GM19467 (cell line): ENCODE data around the gene LMX1B.
"Not testable (repeated sequence)": the region's sequence is repeated elsewhere in the genome, so short reads cannot be mapped to it uniquely, and the experiment has no call there.

Source experiments
- ATAC-seq: cut with Tn5 transposase; IDR thresholded peaks from one replicate; pipeline ENCODE4 v1.9.1; 2021; ENCODE audit warnings: mild to moderate bottlenecking, moderate library complexity; ENCODE audit not compliant: unreplicated experiment

LMX1B gene

DNA sequence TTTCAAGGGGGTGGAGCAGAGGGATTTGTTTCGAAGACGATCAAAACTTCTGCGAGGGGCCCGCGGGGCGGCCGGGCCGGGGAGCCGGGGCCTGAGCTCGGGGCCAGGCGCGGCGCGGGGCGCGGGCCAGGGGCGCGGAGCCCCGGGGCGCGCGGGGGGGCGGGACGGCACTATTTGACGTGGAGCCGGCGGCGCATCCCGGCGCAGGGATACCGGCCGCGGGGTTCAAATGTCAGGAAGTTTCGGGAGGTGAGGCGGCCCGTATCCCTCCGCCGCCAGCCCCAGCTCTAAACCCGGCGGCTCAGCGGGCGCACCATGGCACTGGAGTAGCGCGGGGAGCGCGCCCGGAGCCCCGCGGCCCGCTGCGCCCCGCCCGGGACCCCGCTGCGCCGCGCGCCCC, at the start of gene LMX1B:
Gene LMX1B (plus strand): TSS at position 278 of the 400 bp plus-strand sequence. CDS start 522 bp downstream, outside the sequence.
- no peak for ATAC-seq

DNA sequence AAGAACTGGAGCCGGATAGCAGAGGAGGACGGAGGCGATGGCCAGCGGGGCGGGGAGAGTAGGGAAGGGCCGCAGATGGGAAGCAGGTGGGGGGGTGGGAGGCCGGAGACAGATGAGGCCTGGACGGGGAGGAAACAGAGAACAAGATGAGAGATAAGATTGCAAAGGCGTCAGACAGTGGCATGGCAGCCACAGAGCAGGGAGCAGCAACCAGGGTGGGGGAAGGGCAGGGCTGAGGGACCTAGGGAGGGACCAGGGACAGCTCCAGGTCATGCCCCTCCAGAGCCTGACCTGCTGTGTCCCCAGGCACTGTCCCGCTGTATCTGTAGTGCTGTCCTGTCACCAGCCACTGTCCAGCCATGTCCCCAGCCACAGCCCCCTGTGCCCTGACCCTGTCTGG, 49.6 kb upstream of the LMX1B start:
- no peak for ATAC-seq

DNA sequence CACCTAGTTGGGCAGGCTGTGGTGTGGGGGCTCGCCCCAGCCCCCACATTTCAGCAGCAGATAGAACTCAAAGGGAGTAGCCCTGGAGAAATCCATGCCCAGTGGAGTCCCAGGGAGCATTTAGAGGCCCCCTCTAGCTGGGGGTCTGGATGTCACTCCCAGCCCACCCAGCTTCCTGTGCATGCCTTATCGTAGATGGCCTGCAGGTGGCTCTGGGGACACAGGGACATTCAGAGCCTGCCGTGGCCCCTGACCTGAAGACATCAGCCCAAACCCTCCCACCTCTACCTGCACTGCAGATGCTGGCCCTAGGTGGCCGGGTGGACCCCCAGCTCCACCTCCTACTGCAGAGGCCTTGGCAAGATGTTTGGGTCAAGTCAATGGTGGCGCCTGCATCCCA, 49.0 kb upstream of the LMX1B start:
- ATAC-seq, result no peak

DNA sequence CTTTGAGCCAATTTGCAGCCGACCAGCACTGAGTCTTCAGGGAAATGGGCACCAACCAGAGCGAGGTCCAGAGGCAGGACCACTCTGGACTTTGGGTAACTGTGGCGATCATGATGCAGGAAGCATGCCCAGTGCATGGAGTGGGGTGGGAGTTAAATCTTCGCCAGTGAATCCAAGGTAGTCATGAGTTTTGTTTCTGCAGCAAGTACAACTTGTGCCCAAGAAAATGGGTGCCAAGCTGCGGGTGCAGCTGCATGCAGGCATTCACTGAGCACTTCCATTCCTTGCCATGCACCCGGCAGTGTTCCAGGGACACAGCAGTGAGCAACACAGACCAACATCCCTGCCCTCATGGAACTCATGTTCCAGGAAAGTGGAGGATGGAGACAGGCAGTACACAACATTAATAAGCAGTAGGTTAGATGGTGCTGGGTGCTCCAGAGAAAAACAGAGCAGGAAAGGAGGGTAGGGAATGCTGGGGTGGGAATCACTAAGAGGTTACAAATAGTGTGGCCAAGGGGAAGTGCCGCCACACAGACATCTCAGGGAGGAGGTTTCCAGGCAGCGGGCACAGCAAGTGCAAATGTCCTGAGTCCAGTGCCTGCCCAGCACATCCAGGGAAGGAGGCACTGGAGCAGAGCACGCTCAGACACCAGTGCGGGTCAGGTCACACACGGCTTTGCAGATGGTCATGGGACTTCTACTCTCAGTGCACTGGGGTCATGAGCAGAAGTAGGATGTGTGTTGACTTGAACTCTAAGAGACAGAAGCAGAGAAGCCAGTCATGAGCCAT, 48.2 kb upstream of the LMX1B start:
- ATAC-seq, result no peak

DNA sequence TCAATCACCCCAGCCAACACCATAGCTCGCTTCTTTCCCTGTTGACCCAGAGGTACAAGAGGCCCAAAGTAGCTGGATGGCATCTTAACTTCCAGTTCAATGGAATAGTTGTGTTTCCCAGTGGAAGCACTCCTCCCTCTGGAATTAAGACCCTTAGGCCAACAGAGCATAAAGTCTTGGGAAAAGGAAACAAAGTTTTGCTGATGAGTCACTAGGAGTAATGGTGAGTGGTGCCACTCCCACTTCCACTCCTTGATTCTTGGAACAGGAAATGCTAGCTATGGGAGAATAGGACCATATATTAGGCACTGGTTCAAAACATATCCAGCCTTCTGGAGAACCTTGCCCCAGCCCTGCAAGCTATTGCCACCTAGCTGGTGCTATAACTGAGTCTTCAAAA, 44.7 kb upstream of the LMX1B start:
- no peak for ATAC-seq

DNA sequence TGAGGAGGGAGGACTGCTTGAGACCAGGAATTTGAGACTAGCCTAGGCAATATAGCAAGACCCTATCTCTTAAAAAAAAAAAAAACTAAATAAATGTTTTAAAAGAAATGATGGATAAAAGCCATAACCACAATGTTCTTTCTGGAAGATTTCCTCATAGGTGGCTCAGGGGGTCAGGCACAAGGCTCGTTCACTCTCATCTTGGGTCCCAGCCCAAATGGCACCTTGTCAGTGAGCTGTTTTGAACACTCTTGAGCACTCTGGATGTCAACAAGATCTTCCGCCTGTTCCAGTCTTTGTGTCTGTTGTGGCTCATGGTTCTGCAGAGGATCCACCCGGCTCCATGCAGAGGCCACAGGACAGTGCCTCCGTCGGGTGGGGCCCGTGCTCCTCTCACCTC, 35.7 kb upstream of the LMX1B start:
- no peak for ATAC-seq

DNA sequence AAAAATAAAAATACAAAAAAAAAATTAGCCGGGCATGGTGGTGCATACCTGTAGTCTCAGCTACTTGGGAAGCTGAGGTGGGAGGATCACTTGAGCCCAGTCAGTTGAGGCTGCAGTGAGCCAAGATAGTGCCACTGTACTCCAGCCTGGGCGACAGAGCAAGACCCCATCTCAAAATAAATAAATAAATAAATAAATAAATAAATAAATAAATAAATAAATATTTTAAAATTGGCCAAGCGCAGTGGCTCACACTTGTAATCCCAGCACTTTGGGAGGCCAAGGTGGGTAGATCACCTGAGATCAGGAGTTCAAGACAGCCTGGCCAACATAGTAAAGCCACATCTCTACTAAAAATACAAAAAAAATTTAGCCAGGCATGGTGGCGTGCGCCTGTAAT, 33.4 kb upstream of the LMX1B start:
- ATAC-seq, result not testable (repeated sequence)

DNA sequence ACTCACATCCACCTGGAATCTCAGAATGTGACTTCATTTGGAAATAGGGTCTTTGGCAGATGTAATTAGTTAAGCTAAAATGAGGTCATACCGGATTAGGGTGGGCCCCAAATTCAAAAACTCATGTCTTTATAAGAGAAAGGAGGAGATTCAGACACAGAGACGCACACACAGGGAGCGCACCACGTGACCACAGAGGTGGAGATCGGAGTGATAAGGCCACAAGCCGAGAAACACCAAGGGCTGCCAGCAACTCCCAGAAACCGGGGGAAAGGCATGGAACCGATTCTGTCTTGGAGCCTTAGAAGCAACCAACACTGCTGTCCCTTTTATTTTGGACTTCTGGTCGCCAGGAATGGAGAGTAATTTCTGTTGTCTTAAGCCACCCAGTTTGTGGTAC, 31.8 kb upstream of the LMX1B start:
- ATAC-seq, result no peak

DNA sequence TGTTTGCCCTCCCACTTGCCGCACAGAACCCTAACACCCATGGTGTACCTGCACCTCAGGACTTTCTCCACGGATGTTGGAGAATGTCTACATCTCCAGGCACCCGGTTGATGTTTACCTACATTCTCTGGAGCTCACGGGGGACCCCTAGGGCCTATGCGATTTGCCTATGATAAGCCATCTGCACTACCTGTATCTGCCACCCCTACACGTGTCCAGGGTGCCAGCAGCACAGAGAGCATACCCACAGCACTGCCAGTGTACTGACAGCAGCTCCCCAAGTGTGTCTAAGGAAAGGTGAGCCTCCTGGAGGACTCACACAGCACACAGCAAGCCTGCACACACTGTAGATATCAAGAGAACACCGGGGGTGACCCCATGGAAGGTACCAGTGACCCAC, 31.3 kb upstream of the LMX1B start:
- ATAC-seq, result no peak

DNA sequence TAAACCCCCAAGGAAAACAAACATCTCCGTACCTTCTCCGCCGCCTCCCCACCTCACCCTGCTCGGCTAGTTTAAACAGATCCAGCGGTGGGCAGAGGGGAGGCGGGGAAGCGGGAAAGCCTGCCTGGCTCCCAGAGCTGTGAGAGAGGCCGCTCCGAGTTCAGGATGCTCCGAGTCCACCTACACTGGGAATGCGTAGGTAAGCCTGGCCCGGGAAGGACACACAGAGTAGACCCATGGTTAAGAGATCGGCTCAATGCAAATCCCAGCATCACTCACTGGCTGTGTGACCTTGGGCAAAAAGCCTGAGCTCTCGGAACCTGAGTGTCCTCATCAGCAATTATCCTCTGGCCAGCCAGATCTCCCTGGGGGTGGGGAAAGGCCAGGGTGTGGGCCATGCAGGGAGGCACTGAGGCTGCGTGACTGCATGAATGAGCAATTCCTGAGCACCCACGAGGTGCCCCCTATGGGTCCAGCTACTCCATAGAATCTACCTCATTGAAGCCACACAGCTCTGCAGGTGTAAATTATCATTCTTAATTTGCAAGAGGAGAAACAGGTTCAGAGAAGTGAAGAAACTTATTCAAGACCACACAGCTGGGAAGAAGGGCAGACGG, 30.5 kb upstream of the LMX1B start:
- no peak for ATAC-seq

DNA sequence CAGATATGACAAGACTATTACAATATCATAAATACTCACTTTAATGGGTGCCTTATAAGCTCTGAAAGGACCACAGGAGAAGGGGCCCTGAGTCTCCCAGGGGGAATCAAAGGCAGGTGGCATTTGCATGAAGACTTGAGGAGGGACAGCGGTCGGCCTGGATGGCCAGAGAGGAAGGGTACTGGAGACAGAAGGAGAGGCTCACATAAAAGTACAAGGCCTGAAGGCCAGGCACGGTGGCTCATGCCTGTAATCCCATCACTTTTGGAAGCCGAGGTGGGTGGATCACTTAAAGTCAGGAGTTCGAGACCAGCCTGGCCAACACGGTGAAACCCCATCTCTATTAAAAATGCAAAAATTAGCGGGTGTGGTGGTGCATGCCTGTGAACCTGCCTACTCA, 29.1 kb upstream of the LMX1B start:
- no peak for ATAC-seq

DNA sequence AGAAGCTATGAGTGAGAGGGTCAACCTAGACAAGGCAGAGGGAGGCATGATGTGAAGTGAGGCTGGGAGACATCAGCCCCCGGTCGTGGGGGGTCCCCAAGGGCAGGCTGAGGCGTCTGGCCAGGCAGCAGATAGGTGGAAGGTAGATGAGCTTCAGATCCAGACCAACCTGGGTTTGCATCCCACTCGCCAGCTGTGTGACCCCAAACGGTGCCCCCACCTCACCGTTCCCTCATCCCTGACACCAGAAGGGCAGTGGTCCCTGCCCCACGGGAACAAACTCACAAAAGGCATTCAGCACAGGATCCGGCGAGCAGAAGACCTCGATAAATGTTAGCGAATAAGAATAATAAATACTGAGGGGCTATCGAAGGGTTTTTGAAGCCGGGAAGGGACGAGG, 27.5 kb upstream of the LMX1B start:
- no peak for ATAC-seq

DNA sequence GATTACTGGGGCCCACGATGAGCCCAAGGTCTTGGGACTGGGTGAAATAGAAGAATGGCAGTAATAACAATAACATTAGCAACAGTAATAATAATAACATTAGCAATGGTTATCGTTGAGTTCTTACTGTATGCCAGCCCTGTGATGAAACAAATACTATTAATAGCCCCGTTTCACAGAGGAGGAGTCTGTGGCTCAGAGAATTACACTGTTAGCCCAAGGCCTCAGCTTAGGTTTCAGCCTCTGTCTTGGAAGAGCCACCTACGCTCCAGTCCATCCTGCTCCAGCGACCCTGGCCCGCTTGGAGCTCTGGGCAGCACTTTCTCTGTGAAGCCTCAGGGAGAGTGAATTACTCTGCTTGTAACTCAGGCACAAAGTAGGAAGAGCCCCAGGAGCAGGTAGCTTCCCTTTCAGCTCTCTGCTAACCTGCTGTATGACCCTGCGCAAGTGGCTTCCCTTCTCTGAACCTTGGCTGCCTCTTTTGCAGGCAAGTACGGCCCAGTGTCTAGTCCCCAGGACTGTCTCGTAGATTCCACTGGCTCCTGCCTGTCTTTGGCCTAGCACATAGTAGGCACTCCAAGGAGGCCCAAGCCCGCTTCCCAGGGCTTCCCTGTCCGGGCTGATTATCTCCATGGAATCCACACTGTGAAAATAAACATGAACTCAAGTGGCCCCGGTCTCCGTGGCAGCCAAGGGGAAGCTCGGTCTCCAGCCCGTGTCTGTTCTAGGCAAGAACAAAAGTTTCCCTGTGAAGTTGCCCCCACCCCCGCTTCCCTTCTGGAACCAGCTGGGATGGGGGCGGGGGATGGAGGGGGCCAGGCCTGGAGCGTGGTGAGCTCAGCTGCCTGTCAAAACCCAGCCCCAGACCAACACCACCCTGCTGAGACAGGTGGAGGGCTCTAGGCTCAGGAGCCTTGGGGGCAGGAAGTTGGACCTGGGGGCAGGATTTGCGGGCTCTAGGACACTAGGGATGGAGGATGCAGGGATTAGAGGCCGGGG, 26.2 kb upstream of the LMX1B start:
- no peak for ATAC-seq

DNA sequence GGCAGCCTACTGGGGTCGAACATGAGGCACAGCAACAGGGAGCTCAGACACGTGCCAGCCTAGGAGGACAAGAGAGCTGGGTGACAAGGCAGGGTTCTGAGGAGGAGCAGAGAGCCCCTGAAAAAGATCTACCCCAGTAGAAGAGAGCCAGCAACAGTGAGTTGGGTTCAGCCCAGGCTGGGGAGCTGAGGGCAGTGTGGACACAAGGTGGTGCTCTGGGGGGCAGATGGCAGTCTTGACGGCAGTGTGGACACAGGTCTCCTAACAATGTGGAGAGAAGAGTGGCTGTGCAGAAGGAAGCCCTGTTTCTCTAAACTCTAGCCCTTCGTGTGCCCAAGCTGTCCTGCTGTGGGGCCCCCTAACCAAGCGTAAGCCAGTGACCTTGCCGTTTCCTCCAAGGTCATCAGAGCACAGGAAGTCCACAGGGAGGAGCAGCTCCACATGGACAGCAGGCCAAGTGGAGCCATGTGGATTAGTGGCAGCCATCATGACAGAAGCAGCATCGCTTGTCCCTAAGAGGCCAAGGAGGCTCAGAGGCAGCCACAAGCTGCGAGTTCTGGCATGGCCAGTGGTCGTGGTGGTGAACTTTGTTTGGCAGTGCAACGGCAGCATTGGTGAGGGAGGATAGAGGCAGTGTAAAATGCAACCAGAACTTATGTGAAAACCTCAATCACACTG, 25.1 kb upstream of the LMX1B start:
- no peak for ATAC-seq

DNA sequence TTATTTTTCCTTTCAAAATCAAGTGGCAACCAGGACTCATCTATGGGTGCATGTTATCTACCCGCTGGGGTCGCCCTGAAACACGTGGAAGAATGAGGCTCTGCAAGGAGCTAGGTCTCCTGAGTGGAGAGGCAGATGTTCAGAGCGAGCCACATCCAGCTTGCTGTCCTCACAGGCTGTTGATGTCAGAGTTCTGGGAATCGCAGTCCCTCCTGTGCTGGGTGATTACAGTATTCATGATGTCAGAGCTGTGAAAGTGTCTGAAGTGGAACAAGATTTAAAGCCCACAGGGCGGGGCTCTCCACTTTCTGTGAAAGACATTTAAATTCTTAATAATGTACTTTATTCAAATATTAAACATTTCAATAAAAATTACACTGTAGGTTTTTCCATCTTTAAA, 24.4 kb upstream of the LMX1B start:
- no peak for ATAC-seq

DNA sequence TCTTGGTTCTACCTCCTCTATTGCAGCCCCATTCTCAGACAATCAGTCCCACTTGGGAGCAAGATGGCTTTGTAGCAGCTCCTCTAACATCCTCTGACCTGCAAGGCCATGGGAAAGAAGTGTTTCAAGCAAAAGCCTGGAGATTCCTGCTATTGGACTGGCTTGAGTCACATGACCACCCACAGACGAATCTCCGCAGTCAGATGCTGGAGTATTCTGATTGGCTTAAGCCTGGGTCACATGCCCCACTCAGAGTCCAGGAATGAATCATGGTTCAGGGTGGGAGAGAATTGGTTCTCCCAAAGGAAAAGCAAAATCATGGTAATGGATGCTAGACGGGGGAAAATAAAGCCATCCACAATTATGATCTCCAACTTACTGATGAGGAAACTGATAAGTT, 22.6 kb upstream of the LMX1B start:
- no peak for ATAC-seq

DNA sequence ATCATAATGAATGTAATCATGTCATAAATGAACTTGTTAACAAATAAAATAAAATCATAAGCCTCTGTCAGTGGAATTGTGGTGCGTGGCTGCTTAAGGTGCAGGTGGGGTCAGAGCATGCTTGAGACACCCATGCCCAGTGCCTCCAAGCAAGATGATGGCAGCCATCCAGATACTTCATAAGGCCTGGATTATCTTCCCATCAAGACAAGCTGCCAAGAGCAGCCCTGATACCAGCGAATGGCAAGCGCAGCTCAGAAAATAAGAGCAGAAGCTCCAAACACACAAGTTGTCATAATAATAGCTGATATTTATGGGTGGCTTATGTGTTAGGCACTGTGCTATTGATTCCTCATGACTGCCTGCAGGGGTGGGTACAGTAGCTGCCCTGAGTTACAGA, 21.8 kb upstream of the LMX1B start:
- ATAC-seq, result no peak

DNA sequence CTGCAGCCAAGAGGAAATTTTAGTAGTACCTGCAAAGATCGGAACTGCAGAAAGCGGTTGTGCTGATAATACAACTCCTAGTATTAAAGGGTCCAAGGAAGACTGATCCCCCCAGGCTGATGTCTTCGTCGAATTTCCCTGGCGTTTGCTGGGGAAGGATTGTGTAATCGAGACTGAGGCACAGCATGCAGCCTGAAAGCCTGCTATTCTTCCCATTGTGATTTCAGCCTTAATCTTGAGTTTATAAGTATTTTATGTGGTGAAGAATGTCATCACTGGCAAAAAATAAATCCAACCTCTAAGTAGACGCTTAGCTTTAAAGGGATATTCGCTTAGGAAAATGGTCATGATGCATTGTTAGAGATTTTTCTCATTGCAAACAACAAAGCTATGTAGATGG, 21.3 kb upstream of the LMX1B start:
- ATAC-seq, result no peak

DNA sequence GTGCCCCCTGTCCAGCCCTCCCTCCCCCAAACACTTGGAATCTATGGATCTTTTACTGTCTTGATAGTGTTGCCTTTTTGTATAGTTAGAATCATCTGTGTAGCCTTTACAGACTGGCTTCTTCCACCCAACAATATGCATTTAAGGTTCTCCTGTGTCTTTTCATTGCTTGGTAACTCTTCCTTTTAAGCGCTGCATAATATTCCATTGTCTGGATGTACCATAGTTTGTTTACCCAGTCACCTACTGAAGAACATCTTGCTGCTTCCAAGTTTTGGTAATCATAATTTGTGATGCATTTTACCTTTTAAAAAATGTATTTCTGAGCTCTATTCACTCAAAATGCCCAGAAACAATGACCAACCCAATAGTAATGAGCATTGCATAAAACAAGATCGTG, 17.7 kb upstream of the LMX1B start:
- no peak for ATAC-seq

DNA sequence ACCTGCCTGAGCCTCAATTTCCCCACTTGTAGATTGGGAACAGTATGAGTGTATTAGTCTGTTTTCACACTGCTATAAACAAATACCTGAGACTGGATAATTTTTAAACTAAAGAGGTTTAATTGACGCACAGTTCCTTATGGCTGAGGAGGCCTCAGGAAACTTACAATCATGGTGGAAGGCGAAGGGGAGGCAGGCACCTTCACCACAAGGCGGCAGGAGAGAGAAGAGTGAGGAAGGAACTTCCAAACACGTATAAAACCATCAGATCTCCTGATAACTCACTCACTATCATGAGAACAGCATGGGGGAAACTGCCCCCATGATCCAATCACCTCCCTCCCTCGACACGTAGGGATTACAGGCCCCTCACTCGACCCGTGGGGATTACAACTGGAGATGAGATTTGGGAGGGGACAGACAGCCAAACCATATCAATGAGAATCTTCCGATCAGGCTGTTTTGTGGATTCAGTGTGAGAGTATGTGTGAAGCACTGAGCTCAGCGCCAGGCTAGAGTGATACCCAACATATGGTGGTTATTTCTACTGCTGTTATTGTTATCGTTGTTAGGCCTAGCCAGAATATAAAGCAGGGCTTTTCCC, 14.6 kb upstream of the LMX1B start:
- ATAC-seq, result no peak
